Amygdala (tissue), 56 donors: Measurements from ENCODE around the gene TTLL6.
"Not testable (repeated sequence)": the region's sequence is repeated elsewhere in the genome, so short reads cannot be mapped to it uniquely, and the experiment has no call there.

Source experiments
- DNase-seq, 56 donors: peaks; one replicate each; lab custom pipeline; 2025; lab: John Stamatoyannopoulos, UW

Gene TTLL6

GRCh38 chr17:48818361-48818841 is 1.4 kb upstream of the TTLL6 start:
- DNase-seq: no peak

GRCh38 chr17:48816438-48816773 is 623 bp downstream of the TTLL6 start:
- DNase-seq: no peak

- no peak for DNase-seq
Observed at GRCh38 chr17:48815311-48815710, 1.7 kb downstream of the TTLL6 start.

- peak in 17 of 56 donors; percentile 1 to 43 (median 5) for DNase-seq
Observed at GRCh38 chr17:48814504-48814903, 2.5 kb downstream of the TTLL6 start.

GRCh38 chr17:48812001-48812400 is 5.0 kb downstream of the TTLL6 start:
- no peak for DNase-seq

GRCh38 chr17:48809182-48809581 is 7.8 kb downstream of the TTLL6 start:
- no peak for DNase-seq

GRCh38 chr17:48804936-48805411 is 12.1 kb downstream of the TTLL6 start:
- peak in 44 of 56 donors; percentile 4 to 69 (median 18) for DNase-seq

GRCh38 chr17:48800626-48801217 is 16.3 kb downstream of the TTLL6 start:
- no peak for DNase-seq

- no peak for DNase-seq
Observed at GRCh38 chr17:48799069-48799723, 17.8 kb downstream of the TTLL6 start.

- not testable (repeated sequence) for DNase-seq
Observed at GRCh38 chr17:48796163-48796522, 20.9 kb downstream of the TTLL6 start.

- DNase-seq: no peak
Observed at GRCh38 chr17:48795444-48796162, 21.4 kb downstream of the TTLL6 start.

GRCh38 chr17:48792033-48792798 is 24.8 kb downstream of the TTLL6 start:
- DNase-seq: no peak

GRCh38 chr17:48791128-48792032 is 25.6 kb downstream of the TTLL6 start:
- peak in 36 of 56 donors; percentile 0 to 68 (median 15) for DNase-seq

GRCh38 chr17:48790607-48791127 is 26.4 kb downstream of the TTLL6 start:
- DNase-seq: no peak

GRCh38 chr17:48787828-48788227 is 29.2 kb downstream of the TTLL6 start:
- DNase-seq: no peak

- no peak for DNase-seq
Observed at GRCh38 chr17:48779421-48779820, 37.6 kb downstream of the TTLL6 start.

- DNase-seq: no peak
Observed at GRCh38 chr17:48776602-48777001, 40.4 kb downstream of the TTLL6 start.

- no peak for DNase-seq
Observed at GRCh38 chr17:48773245-48773644, 43.8 kb downstream of the TTLL6 start.

GRCh38 chr17:48770954-48771353 is 46.1 kb downstream of the TTLL6 start:
- DNase-seq: no peak
